ENCODE data around the gene CFAP73. TPM values are rescaled to one million over a fixed set of nuclear protein-coding genes. Genes with fewer than 3 reads are reported as not detected.

The CFAP73 gene
- total and polyA plus RNA-seq, 10 of the 15 experiments (the other 5 are each of a cell fraction or from before 2014, with no cell fraction given), result 0.18 TPM; not detected in 9

- ChIA-PET CTCF (interaction anchor here (0.8 to 6.9 kb wide), 6 partner anchors 11 to 110 kb away, joined by 3 to 121 read pairs (median 12); no protein-coding TSS in a partner anchor), SMC1A (ENCODE audit: uncharacterized antibody, unreplicated experiment) (interaction anchor here (0.7 to 16.1 kb wide), 4 partner anchors 21 to 71 kb away, joined by 3 to 416 read pairs (median 12); partner anchors contain the start of gene DTX1), RAD21 (ENCODE audit: unreplicated experiment) (no interaction called here), POLR2A (interaction anchor here (0.6 kb wide), 1 partner anchor 50 kb away, joined by 3 read pairs; no protein-coding TSS in a partner anchor)
- Histone ChIP-seq H3K27ac (ENCODE audit: control insufficient read depth, insufficient read depth) (no peak overlapping the region), H3K4me3 (no peak overlapping the region), H3K79me2 (ENCODE audit: control insufficient read depth, insufficient read depth, low read length) (no peaks in the 10 kb centered on the region), H3K9me3 (replicated peaks; ENCODE audit: control insufficient read depth, insufficient read depth, low read length) (no peaks in the 10 kb centered on the region), H2AFZ (ENCODE audit: control insufficient read depth, low read depth, low read length) (no peak overlapping the region), H4K20me1 (ENCODE audit: control insufficient read depth, insufficient read depth) (no peaks in the 10 kb centered on the region), H3K4me1 (ENCODE audit: control insufficient read depth, insufficient read depth, low read length) (peaks cover 16% of the 10 kb centered on the region; the same call in 1 of the 2 replicates), H3K27me3 (replicated peaks in 1 of 2; ENCODE audit: control insufficient read depth in 2 of 2, insufficient read depth in 2 of 2, low read length in 1 of 2) (no peaks in the 10 kb centered on the region), H3K9ac (ENCODE audit: control insufficient read depth, insufficient read depth, low read length) (no peak overlapping the region), H3K36me3 (ENCODE audit: control insufficient read depth in 2 of 2, insufficient read depth in 2 of 2, low read length in 1 of 2) (no peaks in the 10 kb centered on the region), H3K4me2 (ENCODE audit: control insufficient read depth, insufficient read depth) (no peak overlapping the region)
- FAIRE-seq, result no peak
- 90% methylated on average over 5 of the region's 5 CpGs for WGBS (ENCODE audit: insufficient coverage, insufficient replicate concordance, low lambda C conversion rate, missing lambda C conversion rate)
- ATAC-seq, result no peak
- no TSS peak for BruUV-seq (replicated peaks)
- in situ Hi-C loops (cut with MboI), result no loop called here
- no peak for DNase-seq (ENCODE audit: low read depth, low spot score)
- intact Hi-C loops (cut with micrococcal nuclease; ENCODE audit: unreplicated experiment), result no loop called here
- no peak for TF ChIP-seq ESRRA (IDR thresholded peaks at IDR 0.05; ENCODE audit: low read length)
- no peak for TF ChIP-seq POU2F2 (IDR thresholded peaks at IDR 0.05; ENCODE audit: borderline replicate concordance, low read depth, low read length)
- TF ChIP-seq CREB1 (IDR thresholded peaks at IDR 0.05; ENCODE audit: low read depth), result no peak
- TF ChIP-seq CTCF (IDR thresholded peaks at IDR 0.05 in 2 of 3, conservative IDR thresholded peaks at IDR 0.05 in 1 of 3; ENCODE audit: control insufficient read depth in 2 of 3, extremely low read depth in 1 of 3, insufficient read depth in 1 of 3, low read depth in 3 of 3, low read length in 3 of 3), result no peak
- TF ChIP-seq, protein P1, sequence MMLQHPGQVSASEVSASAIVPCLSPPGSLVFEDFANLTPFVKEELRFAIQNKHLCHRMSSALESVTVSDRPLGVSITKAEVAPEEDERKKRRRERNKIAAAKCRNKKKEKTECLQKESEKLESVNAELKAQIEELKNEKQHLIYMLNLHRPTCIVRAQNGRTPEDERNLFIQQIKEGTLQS (IDR thresholded peaks at IDR 0.05; ENCODE audit: borderline replicate concordance, extremely low read depth, low read depth, low read length), result no peak
- no peak for TF ChIP-seq ETV6 (conservative IDR thresholded peaks at IDR 0.05 in 1 of 2, IDR thresholded peaks at IDR 0.05 in 1 of 2; ENCODE audit: borderline replicate concordance in 1 of 2, low read depth in 1 of 2)
- TF ChIP-seq, protein P2, sequence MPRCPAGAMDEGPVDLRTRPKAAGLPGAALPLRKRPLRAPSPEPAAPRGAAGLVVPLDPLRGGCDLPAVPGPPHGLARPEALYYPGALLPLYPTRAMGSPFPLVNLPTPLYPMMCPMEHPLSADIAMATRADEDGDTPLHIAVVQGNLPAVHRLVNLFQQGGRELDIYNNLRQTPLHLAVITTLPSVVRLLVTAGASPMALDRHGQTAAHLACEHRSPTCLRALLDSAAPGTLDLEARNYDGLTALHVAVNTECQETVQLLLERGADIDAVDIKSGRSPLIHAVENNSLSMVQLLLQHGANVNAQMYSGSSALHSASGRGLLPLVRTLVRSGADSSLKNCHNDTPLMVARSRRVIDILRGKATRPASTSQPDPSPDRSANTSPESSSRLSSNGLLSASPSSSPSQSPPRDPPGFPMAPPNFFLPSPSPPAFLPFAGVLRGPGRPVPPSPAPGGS (IDR thresholded peaks at IDR 0.05; ENCODE audit: borderline replicate concordance, insufficient read depth, low read depth, low read length, poor library complexity, severe bottlenecking), result no peak
- no peak for TF ChIP-seq SMC3 (IDR thresholded peaks at IDR 0.05; ENCODE audit: borderline replicate concordance, low read length)
- TF ChIP-seq, protein P3, sequence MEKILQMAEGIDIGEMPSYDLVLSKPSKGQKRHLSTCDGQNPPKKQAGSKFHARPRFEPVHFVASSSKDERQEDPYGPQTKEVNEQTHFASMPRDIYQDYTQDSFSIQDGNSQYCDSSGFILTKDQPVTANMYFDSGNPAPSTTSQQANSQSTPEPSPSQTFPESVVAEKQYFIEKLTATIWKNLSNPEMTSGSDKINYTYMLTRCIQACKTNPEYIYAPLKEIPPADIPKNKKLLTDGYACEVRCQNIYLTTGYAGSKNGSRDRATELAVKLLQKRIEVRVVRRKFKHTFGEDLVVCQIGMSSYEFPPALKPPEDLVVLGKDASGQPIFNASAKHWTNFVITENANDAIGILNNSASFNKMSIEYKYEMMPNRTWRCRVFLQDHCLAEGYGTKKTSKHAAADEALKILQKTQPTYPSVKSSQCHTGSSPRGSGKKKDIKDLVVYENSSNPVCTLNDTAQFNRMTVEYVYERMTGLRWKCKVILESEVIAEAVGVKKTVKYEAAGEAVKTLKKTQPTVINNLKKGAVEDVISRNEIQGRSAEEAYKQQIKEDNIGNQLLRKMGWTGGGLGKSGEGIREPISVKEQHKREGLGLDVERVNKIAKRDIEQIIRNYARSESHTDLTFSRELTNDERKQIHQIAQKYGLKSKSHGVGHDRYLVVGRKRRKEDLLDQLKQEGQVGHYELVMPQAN (conservative IDR thresholded peaks at IDR 0.05), result no peak
- TF ChIP-seq ZZZ3 (IDR thresholded peaks at IDR 0.05; ENCODE audit: control insufficient read depth, insufficient read length, low read depth), result no peak
- TF ChIP-seq KDM1A (IDR thresholded peaks at IDR 0.05; ENCODE audit: borderline replicate concordance), result no peak
- no peak for TF ChIP-seq IKZF1 (conservative IDR thresholded peaks at IDR 0.05)
- TF ChIP-seq YY1 (IDR thresholded peaks at IDR 0.05; ENCODE audit: low read depth, low read length), result no peak
- TF ChIP-seq EP300 (IDR thresholded peaks at IDR 0.05; ENCODE audit: borderline replicate concordance in 1 of 2, control insufficient read depth in 1 of 2, low read depth in 2 of 2, low read length in 2 of 2), result no peak
Measured at GRCh38 chr12:113102811-113103210, 46.7 kb upstream of the CFAP73 start.
